Right ventricle myocardium inferior (tissue), 1 donor: ENCODE results near the gene OR52B4. TPM values are rescaled to one million over a fixed set of nuclear protein-coding genes. Genes with fewer than 3 reads are reported as not detected.
A peak's percentile ranks its signal among the peaks of the same experiment; 100 is the strongest.
"Not testable (repeated sequence)": the region's sequence is repeated elsewhere in the genome, so short reads cannot be mapped to it uniquely, and the experiment has no call there.

ENCODE experiments used
- ATAC-seq: fragments of 200-7000 bp; cut with Tn5 transposase; one replicate; pipeline ENCODE4 v1.9.1; 2020; ENCODE audit warnings: mild to moderate bottlenecking, moderate library complexity
- DNase-seq: peaks from one replicate; pipeline ENCODE4 v3.0.0; 2021; ENCODE audit errors: missing footprints
- intact Hi-C: fragments of 100-400 bp; cut with DNase I; formaldehyde crosslinking; loops from one replicate; pipeline ENCODE4 v1.11.0; 2022
- long read RNA-seq: library from polyadenylated mRNA; unstranded; transcript quantifications from one replicate; pipeline ENCODE4 v2.0.0, GENCODE V29; 2021
- total RNA-seq: library from RNA; stranded (reverse); fragmentation: NEBNext Ultra II Directional; extraction: Animal tissue kit (Norgen Biotek cat#: 25700); gene quantifications from one replicate; pipeline ENCODE4 v1.2.1, GENCODE V29; 2021
- donor health status: DM: no; HTN: yes; CAD: no; lungs with severe emphysema.

The OR52B4 gene
- total RNA-seq: not detected
- long read RNA-seq: 0 reads

DNA sequence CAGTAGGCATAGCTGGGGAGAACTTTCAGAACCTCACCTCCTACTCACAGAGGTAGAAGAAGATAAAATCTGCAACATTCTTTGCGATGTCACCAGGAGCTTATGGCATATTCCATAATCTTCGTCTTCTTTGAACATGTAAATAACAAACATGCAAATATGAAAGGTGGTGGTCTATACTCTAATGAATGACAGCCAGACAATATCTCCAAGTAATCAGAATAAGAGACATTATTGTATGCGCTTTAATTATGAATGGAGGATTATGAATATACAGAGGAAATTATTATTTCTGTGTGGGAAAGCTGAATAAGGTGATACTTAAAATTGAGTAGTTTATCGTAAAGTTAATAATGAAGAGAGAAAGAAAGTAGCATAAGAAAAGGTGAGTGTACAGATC, at the start of gene OR52B4:
Gene OR52B4 (minus strand): TSS at position 101 of the 400 bp plus-strand sequence. CDS start 91 bp downstream, at position 10.
- ATAC-seq: no peak
- intact Hi-C loops: no loop called here
- DNase-seq: no peak

DNA sequence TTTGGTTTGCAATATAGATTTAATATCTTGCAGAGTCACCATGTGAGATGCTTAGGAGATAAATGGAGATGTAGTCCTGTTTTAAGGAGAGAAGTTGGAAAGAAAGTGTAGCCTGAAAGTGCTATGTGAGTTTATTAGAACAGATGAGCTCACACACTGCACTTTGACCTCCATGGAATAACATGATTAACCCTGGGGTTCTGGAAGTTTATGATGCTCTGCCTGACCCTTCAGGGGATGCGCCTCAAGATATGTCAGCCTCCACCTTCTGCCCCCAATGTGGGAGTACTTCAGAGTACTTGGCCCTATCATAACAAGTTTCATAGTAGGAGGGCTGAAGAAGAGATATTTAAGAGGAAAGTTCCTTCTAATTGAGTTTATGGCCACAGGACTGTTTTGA, 48.6 kb upstream of the OR52B4 start:
- no peak for ATAC-seq
- no peak for DNase-seq
- intact Hi-C loops: no loop called here

- no peak for DNase-seq
- no peak for ATAC-seq
- intact Hi-C loops: no loop called here
Observed at GRCh38 chr11:4416306-4416705, 48.1 kb upstream of the OR52B4 start.

- DNase-seq, ATAC-seq, intact Hi-C loops: not testable (repeated sequence)
Observed at GRCh38 chr11:4406206-4406605, 38.0 kb upstream of the OR52B4 start.

- ATAC-seq: no peak
Observed at GRCh38 chr11:4393858-4394223, 25.7 kb upstream of the OR52B4 start.

DNA sequence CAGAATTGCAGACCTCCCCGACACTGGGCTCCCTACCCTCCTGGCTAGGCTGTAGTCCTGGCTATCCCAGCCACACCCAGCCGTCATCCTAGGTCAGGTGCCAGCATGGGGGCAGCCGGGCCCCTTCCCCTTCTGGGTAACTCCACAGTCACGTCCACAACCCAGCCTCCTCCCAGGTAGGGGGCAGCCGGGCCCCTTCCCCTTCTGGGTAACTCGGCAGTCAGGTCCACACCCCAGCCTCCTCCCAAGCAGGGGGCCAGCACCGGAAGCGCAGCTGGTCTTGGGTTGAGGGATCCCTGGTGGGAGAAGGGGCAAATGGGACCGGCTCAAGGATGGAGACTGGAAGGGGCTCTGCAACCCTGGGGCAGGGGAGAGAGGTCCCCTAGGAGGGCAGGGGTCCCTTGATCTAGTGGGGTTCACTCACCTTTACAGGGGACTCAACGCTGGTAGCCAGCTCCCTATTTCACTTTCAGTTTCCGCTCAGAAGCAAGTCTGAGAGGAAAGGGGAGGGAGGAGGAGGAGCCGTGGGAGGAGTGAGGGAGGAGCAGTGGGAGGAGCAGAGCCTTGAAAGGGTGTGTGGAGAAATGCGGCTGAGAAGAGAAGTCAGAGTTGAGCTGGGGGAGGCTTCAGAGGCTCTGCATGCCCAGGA, 25.1 kb upstream of the OR52B4 start, which contains the start of gene TRIM21:
Gene TRIM21 (minus strand): TSS at position 494 of the 649 bp plus-strand sequence. CDS start 3,293 bp downstream, outside the sequence.
- intact Hi-C loops: loop anchor here (5.0 kb wide), 1 partner anchor 206 kb away; no protein-coding TSS in a partner anchor
- DNase-seq: peak; percentile 85
- ATAC-seq: peak; percentile 100

More at GRCh38 chr11:4393858-4394223, 25.7 kb upstream of the OR52B4 start:
- no peak for DNase-seq
- intact Hi-C loops: loop anchor here (5.0 kb wide), 1 partner anchor 207 kb away; no protein-coding TSS in a partner anchor

DNA sequence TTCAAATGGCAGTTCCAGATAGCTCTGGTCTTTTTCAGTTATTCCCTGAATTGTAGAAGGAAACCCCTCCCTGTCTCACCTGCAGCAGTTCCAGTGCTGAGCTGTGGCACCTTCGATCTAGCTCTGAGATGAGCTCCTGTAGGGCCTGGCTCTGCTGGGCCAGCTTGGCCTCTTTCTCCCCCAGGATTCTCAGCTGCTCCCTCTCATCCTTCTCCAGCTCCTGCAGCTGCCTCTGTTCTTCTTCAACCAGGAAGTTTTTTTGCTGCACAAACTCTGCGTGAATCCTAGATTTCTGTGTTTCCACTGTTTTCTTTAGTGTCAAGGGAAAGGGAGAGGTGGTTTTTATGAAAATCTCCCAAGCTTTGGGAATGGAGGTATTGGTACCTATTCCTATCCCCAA, 20.0 kb upstream of the OR52B4 start:
- no peak for ATAC-seq
- intact Hi-C loops: no loop called here
- DNase-seq: no peak

GRCh38 chr11:4385978-4386740, 18.0 kb upstream of the OR52B4 start:
- intact Hi-C loops: no loop called here
- no peak for ATAC-seq
- DNase-seq: no peak

- intact Hi-C loops: no loop called here
- ATAC-seq (no peak), DNase-seq (no peak)
Observed at GRCh38 chr11:4381901-4382300, 13.7 kb upstream of the OR52B4 start.

- DNase-seq: no peak
- ATAC-seq: no peak
- intact Hi-C loops: no loop called here
Observed at GRCh38 chr11:4375431-4376140, 7.4 kb upstream of the OR52B4 start.

DNA sequence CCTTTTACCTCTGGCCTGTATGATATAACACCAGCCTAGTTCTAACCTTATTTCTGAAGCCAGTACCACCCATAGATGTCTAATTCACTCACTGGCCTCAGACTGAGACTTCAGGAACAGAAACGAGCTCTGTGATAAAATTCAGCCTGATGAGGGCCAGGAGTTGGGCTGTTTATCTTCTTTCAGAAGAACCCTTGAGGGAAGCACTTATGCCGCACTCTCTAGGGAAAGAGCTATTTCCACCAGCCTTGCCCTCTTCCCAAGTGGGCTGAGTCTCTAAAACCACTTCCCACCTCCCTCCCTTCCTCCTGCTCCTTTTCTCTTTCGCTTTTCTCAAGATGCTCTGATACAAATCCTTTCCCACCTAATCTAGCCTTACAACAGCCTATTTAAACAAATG, 2.0 kb upstream of the OR52B4 start:
- ATAC-seq (no peak), DNase-seq (no peak)
- intact Hi-C loops: no loop called here

- intact Hi-C loops, DNase-seq, ATAC-seq: not testable (repeated sequence)
Observed at GRCh38 chr11:4348142-4348541, 20.0 kb downstream of the OR52B4 start.

DNA sequence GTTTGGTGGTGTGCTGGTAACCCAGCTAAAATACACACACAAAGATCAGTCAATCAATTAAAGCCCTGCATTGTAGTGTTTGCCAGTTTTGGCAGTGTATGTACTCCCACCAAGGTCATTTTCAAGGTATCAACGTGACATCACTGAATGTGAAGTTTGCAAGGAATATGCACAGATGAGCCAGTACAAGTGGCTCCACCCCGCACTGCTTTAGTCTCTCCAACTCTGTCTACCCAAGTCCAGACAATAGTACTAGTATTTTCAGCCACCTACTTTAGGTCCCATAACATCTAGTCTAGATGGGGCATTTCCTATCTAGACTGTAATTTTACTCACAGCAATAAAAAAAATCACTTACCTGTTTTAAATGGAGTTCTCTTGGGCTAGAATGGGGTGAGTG, 22.8 kb downstream of the OR52B4 start:
- ATAC-seq, DNase-seq, intact Hi-C loops: not testable (repeated sequence)

DNA sequence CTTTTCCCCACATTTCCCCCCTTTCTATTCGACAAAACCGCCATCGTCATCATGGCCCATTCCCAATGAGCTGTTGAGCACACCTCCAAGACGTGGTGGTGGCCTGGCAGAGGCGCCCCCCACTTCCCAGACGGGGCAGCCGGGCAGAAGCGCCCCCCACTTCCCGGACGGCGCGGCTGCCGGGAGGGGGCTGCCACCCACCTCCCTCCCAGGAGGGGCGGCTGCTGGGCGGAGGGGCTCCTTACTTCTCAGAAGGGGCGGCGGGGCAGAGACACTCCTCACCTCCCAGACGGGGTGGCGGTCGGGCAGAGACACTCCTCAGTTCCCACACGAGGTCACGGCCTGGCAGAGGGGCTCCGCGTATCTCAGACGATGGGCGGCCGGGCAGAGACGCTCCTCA, 33.8 kb downstream of the OR52B4 start:
- ATAC-seq, intact Hi-C loops, DNase-seq: not testable (repeated sequence)

Other genes with a start within 250 kb of the OR52B4 start
- 10.5 TPM for gene TRIM21, start 25.3 kb upstream of the OR52B4 start, total RNA-seq
- gene OR52K2, start 80.9 kb upstream of the OR52B4 start, total RNA-seq: not detected
- not detected for gene OR52K1, start 114.3 kb upstream of the OR52B4 start, total RNA-seq
- gene OR52M1, start 176.8 kb upstream of the OR52B4 start, total RNA-seq: not detected
- not detected for gene OR52I2, start 213.4 kb upstream of the OR52B4 start, total RNA-seq
- not detected for gene OR52I1, start 225.7 kb upstream of the OR52B4 start, total RNA-seq
- 11.6 TPM for gene TRIM68, start 239.8 kb upstream of the OR52B4 start, total RNA-seq